Kidney capillary endothelial cell (primary cell): ENCODE data around the gene PRDM15.
"Not testable (repeated sequence)": the region's sequence is repeated elsewhere in the genome, so short reads cannot be mapped to it uniquely, and the experiment has no call there.

Experiments
- DNase-seq: peaks from one replicate; pipeline ENCODE4 v3.0.0-alpha.2; 2018; ENCODE audit warnings: low spot score

PRDM15 gene

DNA sequence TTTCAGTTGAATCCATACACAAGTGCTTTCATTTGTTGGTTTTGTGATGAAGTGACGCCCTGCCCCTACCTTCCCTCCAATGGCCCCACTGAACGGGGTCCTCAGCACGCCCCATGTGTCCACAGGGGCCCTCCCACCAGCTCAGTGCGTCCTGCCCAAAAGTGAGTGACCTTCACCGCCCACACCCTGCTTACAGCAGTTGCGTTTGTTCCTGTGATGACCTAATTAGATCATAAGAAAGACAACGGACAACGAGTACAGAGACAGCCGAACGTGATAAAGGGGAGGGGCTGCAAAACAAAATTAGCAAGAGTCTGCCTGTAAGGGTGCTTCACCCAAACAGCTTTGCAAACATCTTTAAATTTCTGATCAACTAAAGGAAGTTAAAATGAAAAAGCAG lies 74.1 kb downstream of the PRDM15 start:
- no peak for DNase-seq

DNA sequence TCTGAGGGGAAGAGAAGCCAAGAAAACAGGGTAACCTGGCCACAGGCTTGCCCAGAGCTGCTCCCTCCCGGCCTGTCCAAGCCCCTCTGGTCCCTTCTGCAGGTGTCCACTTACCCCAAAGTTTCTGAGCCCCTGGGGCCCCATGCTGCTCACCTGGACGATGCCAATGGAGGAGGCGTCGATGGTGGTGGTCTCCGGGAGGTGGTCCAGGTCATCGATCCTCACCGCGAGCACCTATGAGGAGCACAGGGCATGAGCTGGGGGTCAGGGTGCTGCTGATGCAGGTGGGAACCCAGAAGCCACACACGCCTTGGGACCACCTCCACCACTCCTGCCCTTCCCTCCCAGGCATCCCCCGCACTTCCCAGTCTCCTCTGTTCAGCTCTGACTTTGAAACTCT lies 74.8 kb downstream of the PRDM15 start:
- DNase-seq, result no peak

DNA sequence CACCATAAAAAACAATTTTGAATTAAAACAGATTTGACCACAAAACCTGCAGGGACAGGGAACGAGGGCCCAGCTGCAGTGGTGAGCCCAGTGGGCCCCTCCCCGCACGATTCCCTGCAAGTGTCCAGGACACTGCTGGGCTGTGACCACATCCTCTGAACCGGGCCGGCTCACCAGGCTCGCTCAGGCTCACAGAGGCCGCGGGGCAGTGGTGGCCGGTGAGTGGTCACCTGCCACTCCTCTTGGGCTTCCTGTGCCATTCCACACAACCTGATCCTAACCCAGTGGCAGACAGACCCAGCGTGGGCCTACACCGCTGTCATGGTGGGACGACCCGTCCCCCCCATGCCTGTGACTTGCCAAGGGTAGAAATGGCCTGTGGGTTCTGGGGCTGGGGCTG lies 75.8 kb downstream of the PRDM15 start:
- DNase-seq, result no peak

DNA sequence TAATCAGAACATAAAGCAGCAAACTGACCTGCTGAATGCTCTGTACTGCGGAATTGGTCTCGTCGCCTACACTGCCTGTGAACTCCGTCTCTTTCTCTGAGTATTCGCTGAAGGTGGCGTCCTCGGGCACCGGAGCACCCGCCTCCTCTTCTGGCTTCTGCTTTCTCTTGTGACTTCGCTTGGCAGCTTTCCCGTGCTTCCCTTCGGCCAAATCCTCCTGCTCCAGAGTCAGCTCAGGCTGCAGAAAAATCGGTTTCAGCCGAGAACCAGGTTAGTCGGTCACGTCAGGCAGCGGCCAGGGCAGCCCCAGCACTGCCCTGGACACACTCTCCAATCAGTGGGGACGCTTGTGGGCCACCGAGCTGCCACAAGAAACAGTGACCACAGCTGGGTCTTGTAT lies 76.5 kb downstream of the PRDM15 start:
- DNase-seq, result no peak

DNA sequence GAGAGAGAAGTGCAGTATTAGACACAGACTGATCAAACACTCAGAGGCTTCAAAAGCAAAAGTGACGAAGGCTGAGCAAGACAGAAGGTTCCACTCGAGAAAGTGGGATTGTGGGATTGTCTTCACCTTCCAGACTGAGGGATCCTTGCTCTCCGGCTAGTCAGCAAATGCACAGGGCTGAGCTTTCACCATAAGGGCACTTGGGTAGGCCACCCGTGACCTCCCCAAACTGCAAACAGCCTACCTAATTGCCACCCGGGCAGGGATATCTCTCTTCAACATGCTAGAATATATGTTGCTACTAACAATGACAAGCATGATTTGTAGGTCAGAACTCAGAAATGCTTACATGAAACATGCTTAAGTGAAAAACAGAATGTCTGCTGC lies 77.0 kb downstream of the PRDM15 start:
- no peak for DNase-seq

DNA sequence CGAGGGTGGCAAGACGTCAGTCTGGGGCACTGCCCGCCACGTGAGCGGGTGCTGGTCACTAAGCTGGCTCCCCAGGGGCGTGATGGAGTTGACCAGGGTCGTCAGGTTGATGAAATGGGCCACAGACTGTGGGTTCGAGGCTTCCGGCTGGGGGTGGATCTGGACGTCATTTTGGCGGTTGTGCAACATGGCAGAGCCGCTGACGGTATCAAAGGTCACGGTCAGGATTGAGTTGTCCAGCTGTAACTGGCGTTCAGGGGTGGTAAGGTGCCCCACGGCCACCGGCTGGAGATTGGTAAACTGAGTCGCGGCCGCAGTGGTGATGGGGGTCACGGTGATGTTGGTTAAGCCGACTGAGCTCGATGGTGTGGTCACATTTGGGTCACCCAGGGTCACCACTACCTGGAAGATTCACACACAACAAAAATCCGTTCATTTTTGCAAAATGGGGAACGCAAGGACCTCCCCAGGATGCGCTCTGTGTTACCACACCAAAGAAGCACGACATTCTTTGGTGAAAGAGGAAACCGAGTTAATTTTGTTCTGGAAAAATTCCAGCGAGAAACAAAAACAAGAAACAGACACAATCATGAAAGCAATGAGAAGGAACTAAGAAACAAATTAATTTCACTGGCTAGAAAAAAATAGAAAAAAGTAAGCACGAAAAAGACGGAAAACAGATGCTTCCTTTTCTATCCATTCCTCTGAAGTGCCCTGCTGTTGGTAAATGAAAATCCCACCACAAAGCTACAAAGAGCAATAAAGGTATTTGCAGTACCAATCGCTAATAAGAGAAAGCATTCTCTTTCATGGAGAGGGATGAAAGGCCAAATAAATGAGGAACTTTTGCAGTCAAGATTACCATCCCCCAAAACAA lies 77.6 kb downstream of the PRDM15 start:
- no peak for DNase-seq

DNA sequence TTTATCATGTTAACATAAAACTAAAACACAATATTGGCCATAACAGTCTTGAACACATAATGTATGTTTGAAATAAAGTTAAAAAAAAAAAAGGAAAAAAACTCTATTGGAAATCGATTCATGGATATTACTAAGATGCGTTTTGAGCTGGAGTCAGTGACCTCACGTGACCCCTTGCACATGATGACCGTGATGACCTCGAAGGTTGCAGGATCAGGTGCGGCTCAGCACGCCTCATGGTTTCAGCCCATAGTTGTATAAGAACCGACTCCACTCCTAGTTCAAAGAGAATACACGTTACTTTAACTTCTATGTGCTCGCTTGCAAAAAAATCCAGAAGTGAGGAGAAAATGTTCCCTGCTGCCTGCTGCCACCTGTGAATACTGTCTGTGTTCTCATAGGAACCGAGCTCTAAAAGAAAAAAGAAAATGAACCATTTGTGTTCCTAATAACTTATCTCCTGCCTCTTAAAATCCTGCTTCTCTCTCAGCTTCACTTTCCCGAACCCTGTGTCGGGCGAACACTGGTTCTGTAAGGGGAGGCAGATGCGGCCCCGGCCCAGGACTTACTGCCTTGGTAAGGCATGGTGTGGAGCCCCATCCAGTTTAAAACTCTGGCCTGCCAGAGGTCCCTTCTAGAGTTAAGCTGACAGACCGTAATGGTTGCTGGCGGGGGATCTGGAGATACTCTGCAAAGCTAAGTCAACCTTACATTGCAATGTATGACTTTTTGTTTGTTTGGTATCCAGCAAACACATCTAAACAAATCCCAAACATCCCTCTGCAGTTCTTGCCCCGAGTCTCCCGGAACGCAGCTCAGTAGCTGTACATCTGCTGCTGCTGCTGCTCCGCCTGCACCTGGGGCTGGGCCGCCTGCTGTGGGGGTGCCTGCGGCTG lies 78.5 kb downstream of the PRDM15 start:
- no peak for DNase-seq

DNA sequence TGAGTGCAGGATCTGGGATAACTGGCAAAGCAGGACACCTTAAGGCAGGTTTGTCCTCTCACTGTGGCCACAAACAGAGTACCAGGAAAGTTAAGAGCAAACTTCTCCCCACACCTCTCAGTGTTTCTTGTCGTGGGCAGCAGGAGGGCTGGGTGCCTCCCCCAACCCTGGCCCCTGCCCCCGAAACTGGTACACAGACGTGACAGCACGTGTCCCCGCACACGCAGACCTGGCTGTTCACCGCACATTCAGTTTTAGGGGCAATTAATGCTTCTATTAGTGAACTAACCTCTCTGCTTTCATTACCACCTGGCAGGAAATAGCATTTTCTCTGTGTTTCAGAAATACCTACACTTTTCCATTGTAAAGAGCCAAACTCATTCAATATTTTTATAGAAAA lies 79.4 kb downstream of the PRDM15 start:
- no peak for DNase-seq

DNA sequence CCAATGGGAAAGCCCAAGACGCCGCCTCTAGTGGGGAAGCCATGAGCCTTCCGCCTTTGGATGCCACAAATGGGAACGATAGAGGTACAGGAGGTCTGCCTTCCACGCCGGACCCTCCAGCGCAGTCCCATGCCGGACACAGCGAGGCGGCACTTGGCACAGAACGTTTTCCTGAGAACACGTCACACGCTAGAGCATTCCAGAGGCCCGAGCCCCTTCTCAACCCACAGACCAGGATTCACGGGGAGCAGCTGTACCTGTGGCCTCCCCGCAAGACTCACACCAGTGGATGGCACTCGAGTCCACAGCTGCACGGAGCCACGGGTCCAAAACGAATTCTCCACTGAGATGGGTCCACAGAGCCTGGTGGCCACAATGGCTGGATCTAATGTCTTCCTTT lies 80.8 kb downstream of the PRDM15 start:
- no peak for DNase-seq

DNA sequence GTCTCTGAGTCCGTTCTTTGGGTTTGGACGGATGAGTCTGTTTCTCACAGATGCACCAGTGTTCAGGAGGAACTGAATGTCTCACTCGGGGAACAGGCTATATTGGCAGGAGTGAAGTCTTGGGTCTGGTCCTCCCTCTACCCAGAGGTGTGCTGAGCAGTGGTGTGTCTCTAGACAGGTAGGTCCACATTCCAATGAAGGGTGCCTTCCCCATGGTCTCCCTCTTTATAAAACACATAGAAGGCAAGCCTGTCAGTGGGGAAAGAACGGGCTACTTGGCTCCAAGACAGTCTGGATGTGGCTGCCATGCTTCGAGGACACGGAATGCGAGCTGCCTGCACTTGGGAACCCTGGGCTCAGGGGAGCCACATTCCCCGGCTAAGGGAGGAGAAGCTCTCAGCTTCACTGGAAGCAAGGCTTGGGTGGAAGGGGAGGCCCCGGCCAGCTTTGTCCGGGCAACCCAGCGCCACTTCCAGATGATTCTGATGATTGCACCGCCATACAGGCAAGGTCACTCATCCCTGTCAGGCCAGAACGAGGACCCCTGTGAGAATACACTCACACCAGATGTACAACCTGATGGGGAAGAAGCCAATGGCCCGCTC lies 82.6 kb downstream of the PRDM15 start:
- no peak for DNase-seq

DNA sequence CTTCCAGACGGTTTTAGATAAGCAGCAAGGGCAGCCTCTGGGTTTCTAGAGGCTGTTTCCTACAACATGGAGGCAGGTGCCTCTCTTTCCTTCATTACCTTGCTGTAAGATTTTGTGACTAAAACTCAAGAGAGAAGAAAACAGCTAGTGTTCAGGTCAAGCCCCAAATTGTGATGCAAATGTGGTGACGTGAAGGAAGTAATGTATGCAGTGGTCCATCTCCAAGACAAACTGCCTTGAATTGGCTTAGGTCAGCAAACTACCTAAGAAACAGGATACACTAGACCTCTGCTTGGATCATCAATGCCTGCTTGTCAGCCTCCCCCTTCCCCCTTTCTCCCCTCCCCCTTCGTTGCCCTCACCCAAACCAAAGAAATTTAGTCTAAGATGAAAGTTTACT lies 83.4 kb downstream of the PRDM15 start:
- no peak for DNase-seq

DNA sequence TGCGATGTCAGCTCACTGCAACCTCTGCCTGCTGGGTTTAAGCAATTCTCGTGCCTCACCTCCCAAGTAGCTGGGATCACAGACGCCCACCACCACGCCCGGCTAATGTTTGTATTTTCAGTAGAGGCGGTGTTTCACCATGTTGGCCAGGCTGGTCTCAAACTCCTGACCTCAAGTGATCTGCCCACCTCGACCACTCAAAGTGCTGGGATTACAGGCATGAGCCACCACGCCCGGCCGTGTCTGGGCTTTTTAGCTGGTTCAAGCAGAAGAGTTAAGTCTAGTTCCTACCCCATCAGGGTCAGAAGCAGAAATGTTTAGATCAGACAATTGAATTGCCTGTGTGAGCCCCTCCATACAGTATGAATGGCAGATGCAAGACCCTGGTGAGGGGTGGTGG lies 84.5 kb downstream of the PRDM15 start:
- DNase-seq, result no peak

DNA sequence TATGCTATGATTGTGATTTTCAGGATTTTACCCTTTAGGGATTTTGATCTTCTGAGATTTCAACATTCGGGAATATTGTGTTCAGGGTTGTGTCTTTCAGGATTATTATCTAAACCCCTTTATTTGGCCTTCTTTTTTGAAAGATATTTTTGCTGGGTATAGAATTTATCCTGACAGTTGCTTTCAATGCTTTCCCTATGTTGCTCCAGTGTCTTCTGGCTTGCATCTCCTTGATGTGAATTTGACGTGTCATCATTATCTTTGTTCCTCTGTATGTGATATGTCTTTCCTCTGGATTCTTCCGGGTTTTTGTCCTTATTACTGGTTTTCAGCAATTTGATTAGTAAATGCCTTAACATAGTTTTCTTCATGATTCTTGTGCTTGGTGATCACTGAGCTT lies 86.4 kb downstream of the PRDM15 start:
- no peak for DNase-seq

DNA sequence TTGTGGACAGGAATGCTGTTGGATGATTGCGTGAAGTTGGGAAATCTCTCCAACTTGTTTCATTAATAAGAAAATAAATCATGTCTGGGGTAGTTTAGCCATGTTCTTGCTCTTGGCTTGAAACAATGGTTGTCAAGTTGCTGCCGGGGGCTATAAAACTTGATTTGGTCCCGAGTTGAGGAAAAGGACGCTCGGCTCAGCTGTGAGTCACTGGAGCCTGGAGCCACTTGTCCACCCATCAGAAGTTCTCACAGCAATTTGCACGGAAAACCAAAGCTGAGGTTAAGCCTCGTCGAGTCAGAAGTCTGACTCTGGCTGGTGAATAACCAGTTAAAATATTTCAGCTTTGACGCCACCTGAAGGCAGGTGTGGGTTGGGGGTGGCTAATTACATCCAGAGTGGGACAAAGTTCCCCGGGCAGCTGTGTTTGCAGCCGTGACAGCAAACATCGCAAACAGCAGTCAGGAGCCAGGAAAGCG lies 92.6 kb downstream of the PRDM15 start:
- DNase-seq, result no peak

DNA sequence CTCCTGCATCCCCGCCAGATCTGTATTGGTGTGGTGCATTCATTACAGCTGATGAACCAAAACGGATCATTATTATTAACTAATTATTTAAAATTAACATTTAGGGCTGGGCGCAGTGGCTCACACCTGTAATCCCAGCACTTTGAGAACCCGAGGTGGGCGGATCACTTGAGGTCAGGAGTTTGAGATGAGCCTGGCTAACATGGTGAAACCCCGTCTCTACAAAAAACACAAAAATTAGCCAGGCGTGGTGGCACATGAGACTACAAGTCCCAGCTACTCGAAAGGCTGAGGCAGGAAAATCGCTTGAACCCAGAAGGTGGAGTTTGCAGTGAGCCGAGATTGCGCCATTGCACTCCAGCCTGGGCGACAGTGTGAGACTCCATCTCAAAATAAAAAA lies 93.9 kb downstream of the PRDM15 start:
- not testable (repeated sequence) for DNase-seq

DNA sequence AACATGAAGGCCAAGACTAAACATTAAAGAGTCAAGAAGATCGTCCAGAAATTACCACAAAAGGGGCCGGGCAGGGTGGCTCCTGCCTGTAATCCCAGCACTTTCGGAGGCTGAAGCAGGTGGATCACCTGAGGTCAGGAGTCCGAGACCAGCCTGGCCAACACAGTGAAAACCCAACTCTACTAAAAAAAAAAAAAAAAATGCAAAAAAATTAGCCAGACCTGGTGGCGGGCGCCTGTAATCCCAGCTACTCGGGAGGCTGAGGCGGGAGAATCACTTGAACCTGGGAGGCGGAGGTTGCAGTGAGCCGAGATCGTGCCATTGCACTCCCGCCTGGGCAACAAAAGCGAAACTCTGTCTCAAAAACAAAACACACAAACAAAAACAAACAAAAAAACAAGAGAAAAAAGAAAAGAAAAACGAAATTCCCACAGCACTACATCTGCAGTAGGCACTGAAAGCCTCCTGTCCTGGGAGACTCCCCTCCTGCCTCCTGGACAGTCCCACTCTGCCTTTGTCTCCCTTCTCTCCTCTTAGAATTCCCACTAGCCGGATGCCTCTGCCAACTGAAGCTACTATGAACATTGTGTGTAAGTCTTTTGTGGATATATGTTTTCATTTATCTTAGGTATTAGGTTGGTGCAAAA lies 94.6 kb downstream of the PRDM15 start:
- no peak for DNase-seq

DNA sequence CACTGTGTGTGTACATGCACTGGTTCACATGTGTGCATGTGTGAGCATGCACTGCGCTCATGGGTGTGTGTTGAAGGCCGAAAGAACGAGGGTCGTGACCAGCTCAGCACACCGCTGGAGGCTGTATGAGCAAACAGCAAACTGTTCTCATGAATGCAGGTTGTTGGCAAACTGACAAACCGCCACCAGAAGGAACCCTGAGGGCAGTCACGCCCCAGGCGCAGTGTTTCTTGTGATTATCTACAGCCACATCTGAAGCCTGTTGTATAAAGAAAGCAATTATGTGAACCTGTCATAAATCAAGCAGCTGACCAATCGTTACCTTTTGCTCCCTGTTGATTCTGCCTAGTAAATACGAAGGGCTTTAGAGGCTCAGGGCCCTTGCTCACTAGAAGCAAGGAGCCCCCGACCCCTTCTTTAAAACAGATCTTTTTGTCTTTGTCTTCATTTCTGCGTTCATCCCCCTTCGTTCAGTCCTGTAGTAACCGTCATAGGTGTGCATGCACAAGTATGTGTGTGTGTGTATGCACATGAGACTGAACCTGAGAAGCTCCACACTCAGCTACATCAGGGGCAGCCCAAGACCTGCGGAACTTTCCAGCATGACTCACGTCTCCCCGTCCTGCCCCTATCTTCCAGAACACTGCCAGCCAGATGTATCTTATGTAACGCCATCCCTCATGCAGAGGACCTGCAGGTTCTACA lies 95.5 kb downstream of the PRDM15 start:
- no peak for DNase-seq

DNA sequence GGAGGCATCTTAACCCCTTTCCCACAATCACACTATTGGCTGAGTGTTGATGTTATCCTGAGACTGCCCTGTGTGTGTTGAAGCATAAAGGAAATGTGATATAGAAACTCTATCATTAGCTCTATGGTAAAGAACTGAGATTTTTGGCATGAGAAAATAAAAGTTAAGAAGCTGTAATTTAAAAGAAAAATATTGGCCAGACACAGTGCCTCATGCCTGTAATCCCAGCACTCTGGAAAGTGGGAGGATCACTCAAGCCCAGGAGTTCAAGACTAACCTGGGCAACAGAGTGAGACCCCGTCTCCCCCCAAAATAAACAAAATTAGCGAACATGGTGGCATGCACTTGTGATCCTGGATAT lies 98.1 kb downstream of the PRDM15 start:
- no peak for DNase-seq

DNA sequence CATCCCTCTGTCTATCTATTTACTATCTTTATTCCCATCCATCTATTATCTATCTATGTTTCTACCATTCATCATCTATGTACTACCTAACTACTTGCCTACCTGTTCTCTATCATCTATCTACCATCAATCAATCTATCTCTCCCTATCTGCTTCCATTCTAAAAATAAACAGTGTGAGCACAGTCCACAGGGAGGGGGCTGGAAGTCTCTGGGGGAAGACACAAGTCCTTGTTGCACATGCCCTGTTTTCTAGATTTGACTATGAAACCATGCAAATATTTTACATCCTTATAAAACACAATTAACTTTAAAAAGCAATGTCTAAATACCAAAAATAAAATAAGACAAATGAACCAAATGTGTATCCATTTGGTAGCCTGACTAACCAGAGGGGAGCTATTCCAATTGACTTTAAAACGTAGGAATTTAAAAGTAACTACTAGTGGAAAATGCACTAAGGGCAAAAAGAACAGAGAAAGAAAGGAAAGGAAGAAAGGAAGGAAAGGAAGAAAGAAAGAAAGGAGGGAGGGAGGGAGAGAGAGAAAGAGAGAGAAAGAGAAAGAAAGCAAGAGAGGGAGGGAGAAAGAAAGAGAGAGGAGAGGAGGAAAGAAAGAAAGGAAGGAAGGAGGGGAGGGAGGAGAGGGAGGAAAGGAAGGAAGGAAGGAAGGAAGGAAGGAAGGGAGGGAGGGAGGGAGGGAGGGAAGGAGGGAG lies 98.7 kb downstream of the PRDM15 start:
- no peak for DNase-seq

DNA sequence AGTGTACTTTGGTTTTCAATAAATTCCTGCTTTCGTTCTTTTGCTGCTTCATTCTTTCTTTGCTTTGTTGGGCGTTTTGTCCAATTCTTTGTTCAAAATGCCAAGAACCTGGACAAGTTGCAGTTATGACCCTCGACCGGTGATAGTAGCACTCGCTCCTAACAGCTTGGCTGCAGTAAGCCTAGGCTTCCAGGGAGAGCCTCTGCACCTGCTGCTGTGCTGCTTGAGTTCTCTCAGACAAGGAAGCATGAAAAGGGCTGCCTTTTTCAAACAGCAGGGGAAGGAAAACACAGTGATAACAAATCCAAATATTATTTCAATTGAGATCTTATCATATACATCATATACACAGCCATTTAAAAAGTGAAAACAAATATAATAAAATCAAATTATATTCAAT lies 99.5 kb downstream of the PRDM15 start:
- DNase-seq, result no peak
